T follicular helper cell (primary cell): ENCODE results near the gene CASKIN1.
"Not testable (repeated sequence)": the region's sequence is repeated elsewhere in the genome, so short reads cannot be mapped to it uniquely, and the experiment has no call there.

Experiments used
- DNase-seq: peaks from one replicate; pipeline ENCODE4 v3.0.0-alpha.2; 2020; ENCODE audit warnings: low read depth
- total RNA-seq, 2 experiments: gene quantifications; one replicate each; lab custom pipeline; 2026; lab: John Stamatoyannopoulos, UW

Gene CASKIN1
- 0.06 to 0.09 reads per million in 2 experiments for total RNA-seq

- no peak for DNase-seq
Measured at GRCh38 chr16:2196162-2196980, at the start of gene CASKIN1. Gene CASKIN1, minus strand, starts transcription at chr16:2196605. Its CDS starts 173 bp downstream, at chr16:2196432.

DNA sequence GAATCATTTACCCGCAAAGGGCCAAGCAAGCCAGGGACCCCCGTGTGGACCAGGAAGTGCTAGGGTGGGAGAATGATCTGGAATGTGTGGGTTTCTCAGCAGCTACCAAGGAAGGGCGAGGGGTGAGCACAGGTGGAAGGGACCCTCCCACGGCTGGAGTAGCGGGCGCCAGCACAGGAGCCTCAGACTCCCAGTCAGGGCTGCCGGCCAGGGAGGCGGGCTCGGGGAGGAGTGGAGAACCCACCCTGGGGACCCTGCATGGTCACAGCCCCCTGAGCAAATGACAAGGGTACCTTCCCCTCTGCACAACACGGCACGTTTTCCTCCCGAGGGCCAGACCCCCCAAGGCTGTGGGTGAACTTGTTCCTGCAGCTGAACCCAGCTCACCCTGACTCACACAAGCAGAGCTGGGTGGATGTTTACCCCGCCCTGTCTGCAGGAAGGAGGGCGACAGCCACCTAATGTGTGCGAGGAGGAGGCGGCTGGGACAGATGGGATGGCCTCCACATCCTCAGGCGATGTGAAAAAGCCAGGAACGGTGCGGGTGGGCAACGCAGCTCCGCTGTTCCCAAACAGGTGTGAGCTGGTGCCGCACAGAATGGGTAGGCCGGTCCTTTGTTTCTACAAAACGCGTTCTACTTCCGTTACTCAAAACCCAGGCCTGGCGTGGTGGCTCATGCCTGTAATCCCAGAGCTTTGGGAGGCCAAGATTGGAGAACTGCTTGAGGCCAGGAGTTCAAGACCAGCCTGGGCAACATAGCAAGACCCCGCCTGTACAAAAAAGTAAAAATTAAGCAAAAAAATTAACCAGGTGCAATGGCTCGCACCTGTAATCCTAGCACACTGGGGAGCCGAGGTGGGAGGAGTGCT, 48.8 kb upstream of the CASKIN1 start:
- no peak for DNase-seq

GRCh38 chr16:2244301-2244700, 47.9 kb upstream of the CASKIN1 start:
- DNase-seq, result no peak

DNA sequence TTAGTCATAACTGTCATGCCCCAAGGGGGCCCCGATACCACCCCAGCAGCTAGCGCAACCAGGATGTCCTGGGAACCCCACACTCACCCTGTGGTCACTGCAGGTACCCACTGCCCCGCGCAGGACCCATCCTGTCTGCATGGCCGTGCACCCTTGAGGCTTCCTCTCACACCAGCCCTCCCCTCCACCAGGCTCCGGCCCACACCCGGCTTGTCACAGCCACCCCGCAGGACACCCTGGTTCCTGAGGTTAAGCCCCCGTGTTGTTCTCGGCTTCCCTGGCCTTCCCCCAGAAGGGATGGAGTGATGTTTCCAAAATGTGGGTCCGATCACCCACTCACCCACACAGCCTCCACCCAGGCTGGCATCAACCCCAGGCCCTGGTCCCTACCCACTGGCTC, 47.4 kb upstream of the CASKIN1 start:
- no peak for DNase-seq

- DNase-seq, result no peak
Measured at GRCh38 chr16:2243031-2243528, 46.7 kb upstream of the CASKIN1 start.

- DNase-seq, result no peak
Measured at GRCh38 chr16:2242598-2242997, 46.2 kb upstream of the CASKIN1 start.

- not testable (repeated sequence) for DNase-seq
Measured at GRCh38 chr16:2240331-2240730, 43.9 kb upstream of the CASKIN1 start.

- DNase-seq, result no peak
Measured at GRCh38 chr16:2238838-2239675, 42.7 kb upstream of the CASKIN1 start.

DNA sequence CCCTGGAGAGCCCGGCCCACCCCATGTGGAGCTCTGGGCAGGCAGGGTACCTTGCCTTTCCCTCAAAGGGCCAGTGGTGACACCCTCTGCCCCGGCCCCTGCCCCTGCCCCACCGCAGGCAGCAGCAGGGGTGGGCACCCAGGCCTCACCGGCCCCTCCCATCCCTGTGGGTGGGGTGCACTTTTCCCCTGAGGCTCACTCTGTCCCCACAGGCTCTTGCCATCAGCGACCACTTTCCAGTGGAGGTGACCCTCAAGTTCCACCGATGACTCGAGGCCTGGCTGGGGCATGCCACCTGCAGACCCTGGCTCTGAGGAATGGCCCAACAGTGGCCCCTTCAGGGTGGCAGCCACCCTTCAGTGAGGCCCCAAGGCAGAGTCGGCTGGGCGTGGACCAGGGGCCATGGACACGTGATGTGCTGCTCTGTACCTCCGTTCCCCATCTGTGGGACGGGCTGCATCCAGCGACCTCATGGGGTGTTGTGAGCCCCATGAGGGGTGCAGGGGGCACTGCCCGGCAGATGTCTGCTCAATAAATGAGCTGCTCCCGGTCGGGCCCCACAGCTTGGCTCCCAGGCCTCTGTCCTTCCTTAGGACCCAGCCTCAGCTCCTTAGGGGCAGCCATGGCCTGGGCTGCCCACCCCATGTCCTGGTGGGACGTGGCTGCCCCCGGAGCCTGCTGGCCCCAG, 41.9 kb upstream of the CASKIN1 start:
- no peak for DNase-seq

GRCh38 chr16:2237493-2238149, 41.2 kb upstream of the CASKIN1 start:
- DNase-seq, result no peak

GRCh38 chr16:2237102-2237482, 40.7 kb upstream of the CASKIN1 start:
- DNase-seq, result no peak

- DNase-seq, result no peak
Measured at GRCh38 chr16:2236337-2237101, 40.1 kb upstream of the CASKIN1 start, which contains the start of gene DNASE1L2. Gene DNASE1L2, plus strand, starts transcription at chr16:2236444. Its CDS starts 373 bp downstream, at chr16:2236817.

DNA sequence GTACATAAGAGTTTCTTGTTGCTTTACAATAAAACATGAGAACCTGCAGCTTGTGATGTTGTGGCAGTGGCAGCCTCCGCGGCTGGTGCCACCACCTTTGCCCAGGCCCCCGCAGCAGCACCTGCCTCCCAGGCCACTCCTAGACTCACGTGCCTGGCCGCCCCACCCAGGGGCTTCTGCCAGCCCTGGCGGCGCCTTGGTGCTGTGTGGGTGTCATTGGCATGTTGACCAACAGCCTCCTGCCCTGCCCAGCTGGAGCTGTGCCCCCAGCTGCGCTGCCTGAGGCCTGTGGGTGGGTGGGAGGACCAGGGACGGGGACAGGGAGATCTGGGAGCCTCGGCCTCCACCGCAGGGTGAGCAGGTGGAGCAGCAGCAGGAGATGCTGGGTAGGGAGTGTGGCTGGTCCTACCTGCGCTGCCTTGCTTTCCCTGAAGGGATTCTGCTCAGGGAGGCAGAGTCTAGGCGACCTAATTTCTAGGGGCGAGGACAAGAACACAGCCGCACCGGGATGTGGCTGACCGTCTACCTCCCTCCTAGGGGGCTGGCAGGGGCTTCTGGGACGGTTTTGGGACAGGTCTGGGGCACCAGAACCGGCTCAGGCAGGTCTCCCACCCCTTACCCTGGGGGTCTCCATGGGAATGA, 39.4 kb upstream of the CASKIN1 start:
- DNase-seq, result no peak

DNA sequence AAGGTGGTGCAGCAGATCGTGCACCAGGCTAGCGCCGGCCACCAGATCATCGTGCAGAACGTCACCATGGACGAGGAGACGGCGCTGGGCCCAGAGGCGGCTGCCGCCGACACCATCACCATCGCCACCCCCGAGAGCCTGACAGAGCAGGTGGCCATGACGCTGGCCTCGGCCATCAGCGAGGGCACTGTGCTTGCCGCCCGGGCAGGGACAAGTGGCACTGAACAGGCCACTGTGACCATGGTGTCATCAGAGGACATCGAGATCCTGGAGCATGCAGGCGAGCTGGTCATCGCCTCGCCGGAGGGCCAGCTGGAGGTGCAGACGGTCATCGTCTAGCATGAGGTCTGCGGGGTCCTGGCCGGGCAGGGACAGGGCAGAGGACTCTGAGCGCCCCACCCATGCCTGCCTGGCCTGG, 38.8 kb upstream of the CASKIN1 start:
- DNase-seq, result no peak

DNA sequence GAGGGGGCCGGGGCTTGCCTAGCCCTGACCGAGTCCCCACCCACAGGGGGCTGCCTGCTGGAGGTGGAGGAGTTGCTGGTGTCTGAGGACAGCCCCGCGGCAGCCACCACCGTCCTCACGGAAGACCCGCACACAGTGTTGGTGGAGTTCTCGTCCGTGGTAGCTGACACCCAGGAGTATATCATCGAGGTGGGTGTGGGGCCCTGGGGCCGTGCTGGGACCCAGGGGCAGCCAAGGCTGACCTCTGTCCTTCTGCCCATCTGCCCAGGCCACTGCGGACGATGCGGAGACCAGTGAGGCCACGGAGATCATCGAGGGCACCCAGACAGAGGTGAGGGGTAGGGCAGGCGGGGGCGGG, 38.4 kb upstream of the CASKIN1 start:
- no peak for DNase-seq

DNA sequence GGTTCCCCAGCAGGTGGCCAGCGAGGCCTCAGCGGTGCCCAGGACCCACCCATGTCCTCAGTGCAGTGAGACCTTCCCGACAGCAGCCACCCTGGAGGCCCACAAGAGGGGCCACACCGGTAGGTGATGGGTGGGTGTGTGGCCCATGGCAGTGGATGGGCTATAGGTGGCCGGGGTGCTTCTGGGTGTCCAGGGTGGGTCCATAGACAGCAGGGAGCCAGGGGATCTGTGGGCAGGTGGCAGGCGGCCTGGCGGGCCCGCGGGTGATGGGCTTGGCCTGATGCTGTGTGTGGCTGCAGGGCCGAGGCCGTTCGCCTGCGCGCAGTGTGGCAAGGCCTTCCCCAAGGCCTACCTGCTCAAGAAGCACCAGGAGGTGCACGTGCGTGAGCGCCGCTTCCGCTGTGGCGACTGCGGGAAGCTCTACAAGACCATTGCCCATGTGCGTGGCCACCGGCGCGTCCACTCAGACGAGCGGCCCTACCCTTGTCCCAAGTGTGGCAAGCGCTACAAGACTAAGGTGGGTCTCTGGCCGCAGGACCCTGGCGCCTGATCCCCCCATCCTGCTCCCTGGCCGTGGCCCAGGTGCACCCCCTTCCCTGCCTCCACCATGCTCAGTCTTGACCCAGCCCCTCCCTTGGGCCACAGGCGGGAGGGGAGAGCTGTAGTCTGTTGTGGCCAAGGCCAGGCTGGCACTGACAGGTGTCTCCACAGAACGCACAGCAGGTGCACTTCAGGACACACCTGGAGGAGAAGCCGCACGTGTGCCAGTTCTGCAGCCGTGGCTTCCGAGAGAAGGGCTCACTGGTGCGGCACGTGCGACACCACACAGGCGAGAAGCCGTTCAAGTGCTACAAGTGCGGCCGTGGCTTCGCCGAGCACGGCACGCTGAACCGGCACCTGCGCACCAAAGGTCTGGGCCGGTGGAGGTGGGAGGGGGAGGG, 37.7 kb upstream of the CASKIN1 start:
- DNase-seq, result no peak

DNA sequence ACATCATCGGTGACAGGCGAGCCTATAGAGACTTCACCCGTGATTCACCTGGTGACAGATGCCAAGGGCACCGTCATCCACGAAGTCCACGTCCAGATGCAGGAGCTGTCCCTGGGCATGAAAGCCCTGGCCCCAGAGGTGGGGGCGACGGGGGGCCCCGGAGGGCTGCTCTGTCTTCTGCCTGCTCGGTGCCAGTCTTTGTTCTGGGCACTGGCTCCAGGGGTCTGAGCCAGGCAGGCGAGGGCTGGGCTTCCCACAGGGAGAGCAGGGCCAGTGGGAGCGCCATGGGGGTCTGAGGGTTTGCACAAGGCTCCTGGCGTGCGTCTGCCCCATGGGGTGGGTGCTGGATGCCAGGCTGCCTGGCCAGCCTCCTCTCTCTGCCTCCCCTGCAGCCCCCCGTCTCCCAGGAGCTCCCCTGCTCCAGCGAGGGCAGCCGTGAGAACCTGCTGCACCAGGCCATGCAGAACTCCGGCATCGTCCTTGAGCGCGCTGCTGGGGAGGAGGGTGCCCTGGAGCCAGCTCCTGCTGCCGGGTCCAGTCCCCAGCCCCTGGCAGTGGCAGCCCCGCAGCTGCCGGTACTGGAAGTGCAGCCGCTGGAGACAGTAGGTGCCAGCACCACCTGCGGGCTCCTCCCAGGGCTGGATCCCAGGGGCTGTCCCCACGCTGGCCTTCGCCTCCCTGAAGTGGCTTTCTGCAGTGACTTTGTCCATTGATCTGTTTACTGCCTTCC, 36.8 kb upstream of the CASKIN1 start:
- no peak for DNase-seq
